HL-60 (cell line): ENCODE results near the gene S1PR5.
A peak's percentile ranks its signal among the peaks of the same experiment; 100 is the strongest.

Experiments
- DNase-seq, 2 experiments: peaks; one replicate each; pipeline ENCODE4 v3.0.0-alpha.2; 2010 to 2020; ENCODE audit warnings: low read depth in 1 of 2, low spot score in 1 of 2
- H3K27ac ChIP-seq: fragments of 250-450 bp; sonication (Bioruptor Pico); replicated peaks from 2 replicates; pipeline ENCODE4 v1.5.1; 2020; ENCODE audit warnings: mild to moderate bottlenecking, moderate library complexity
- H3K27me3 ChIP-seq: fragments of 250-450 bp; sonication (Bioruptor Pico); 2 replicates; pipeline ENCODE4 v1.5.1; 2021; ENCODE audit warnings: mild to moderate bottlenecking, moderate library complexity; ENCODE audit not compliant: insufficient read depth, poor library complexity, severe bottlenecking
- H3K4me3 ChIP-seq: replicated peaks from 2 replicates; pipeline ENCODE4 v1.5.1; 2011; ENCODE audit warnings: mild to moderate bottlenecking, control low read depth, low read length; ENCODE audit not compliant: insufficient read depth
- GABPA ChIP-seq: IDR thresholded peaks from 2 replicates; pipeline ENCODE4 v1.6.1; 2012; ENCODE audit warnings: low read depth
- POLR2AphosphoS5 ChIP-seq: IDR thresholded peaks from 2 replicates; pipeline ENCODE4 v1.6.1; 2012; ENCODE audit warnings: low read depth
- SPI1 ChIP-seq: IDR thresholded peaks from 2 replicates; pipeline ENCODE4 v1.6.1; 2012; ENCODE audit warnings: low read depth, mild to moderate bottlenecking, borderline replicate concordance
- TF ChIP-seq, protein P1 (sequence below): IDR thresholded peaks from one replicate; pipeline ENCODE4 v1.5.1; 2011; ENCODE audit warnings: low read length, control low read depth, inconsistent platforms; ENCODE audit not compliant: insufficient read depth
- TF ChIP-seq, protein P2 (sequence below): IDR thresholded peaks from 2 replicates; pipeline ENCODE4 v1.6.1; 2012; ENCODE audit warnings: low read depth; ENCODE audit not compliant: insufficient replicate concordance

Gene S1PR5

DNA sequence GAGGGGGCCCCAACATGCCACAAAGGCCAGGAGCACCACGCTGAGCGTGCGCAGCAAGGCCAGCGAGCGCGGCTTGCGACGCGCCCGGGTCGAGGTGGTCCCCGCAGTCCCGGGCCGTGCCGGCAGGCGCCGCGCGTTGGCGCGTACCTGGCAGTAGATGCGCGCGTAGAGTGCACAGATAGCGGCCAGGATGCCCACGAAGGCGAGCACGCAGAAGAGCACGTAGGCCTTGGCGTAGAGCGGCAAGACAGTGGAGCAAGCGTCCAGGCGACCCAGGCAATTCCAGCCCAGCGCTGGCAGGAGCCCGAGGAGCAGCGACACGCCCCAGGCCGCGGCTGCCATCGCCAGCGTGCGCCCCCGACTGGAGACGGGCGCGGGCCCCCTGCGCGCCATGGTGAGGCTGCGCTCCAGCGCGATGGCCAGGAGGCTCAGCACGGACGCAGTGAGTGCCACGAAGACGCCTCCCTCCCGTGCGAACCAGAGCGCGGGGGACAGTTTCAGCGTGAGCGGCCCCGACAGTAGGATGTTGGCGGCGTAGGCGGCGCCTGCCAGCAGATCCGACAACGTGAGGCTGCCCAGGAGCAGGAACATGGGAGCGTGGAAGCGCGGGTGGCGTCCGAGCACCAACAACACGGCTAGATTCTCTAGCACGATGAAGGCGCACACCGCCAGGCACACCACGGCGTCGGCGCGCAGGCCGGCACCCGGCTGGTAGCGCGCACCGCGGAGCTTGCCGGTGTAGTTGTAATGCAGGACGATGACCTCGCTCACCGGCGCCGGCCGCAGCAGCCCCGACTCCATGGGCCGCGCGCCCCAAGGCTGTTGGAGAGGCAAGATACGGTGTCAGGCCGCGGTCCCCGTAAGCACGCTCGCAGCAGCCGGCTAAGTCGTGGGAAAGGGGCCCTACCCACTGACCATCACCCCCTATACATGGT is 2.8 kb downstream of the S1PR5 start:
- H3K4me3 ChIP-seq: no peak overlapping the region
- H3K27ac ChIP-seq: no peak overlapping the region
- H3K27me3 ChIP-seq: peaks cover 60% of the 10 kb centered on the region
- DNase-seq: no peak
- TF ChIP-seq GABPA (no peak), SPI1 (no peak), POLR2AphosphoS5 (no peak)
- TF ChIP-seq, protein P1, sequence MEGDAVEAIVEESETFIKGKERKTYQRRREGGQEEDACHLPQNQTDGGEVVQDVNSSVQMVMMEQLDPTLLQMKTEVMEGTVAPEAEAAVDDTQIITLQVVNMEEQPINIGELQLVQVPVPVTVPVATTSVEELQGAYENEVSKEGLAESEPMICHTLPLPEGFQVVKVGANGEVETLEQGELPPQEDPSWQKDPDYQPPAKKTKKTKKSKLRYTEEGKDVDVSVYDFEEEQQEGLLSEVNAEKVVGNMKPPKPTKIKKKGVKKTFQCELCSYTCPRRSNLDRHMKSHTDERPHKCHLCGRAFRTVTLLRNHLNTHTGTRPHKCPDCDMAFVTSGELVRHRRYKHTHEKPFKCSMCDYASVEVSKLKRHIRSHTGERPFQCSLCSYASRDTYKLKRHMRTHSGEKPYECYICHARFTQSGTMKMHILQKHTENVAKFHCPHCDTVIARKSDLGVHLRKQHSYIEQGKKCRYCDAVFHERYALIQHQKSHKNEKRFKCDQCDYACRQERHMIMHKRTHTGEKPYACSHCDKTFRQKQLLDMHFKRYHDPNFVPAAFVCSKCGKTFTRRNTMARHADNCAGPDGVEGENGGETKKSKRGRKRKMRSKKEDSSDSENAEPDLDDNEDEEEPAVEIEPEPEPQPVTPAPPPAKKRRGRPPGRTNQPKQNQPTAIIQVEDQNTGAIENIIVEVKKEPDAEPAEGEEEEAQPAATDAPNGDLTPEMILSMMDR: no peak
- TF ChIP-seq, protein P2, sequence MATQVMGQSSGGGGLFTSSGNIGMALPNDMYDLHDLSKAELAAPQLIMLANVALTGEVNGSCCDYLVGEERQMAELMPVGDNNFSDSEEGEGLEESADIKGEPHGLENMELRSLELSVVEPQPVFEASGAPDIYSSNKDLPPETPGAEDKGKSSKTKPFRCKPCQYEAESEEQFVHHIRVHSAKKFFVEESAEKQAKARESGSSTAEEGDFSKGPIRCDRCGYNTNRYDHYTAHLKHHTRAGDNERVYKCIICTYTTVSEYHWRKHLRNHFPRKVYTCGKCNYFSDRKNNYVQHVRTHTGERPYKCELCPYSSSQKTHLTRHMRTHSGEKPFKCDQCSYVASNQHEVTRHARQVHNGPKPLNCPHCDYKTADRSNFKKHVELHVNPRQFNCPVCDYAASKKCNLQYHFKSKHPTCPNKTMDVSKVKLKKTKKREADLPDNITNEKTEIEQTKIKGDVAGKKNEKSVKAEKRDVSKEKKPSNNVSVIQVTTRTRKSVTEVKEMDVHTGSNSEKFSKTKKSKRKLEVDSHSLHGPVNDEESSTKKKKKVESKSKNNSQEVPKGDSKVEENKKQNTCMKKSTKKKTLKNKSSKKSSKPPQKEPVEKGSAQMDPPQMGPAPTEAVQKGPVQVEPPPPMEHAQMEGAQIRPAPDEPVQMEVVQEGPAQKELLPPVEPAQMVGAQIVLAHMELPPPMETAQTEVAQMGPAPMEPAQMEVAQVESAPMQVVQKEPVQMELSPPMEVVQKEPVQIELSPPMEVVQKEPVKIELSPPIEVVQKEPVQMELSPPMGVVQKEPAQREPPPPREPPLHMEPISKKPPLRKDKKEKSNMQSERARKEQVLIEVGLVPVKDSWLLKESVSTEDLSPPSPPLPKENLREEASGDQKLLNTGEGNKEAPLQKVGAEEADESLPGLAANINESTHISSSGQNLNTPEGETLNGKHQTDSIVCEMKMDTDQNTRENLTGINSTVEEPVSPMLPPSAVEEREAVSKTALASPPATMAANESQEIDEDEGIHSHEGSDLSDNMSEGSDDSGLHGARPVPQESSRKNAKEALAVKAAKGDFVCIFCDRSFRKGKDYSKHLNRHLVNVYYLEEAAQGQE: no peak

DNA sequence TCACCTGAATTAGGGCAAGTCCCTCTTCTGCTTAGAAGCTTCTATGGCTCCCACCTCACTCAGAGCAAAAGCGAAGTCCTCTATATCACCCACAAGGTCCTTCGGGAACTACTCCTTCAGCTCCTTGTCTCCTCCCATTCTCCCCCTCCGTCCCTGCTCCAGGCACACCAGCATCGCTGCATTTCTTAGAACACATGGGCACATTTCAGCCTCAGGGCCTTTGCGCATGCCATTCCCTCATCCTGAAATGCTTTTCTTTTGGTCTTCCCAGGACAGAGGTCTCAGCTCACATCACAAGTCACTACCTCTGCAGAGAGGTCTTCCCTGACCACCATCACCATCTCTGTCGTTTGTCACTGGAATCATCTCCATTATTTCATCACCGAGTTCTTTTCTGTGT is 4.0 kb downstream of the S1PR5 start:
- Histone ChIP-seq H3K27ac (no peak overlapping the region), H3K27me3 (peaks cover 48% of the 10 kb centered on the region), H3K4me3 (no peak overlapping the region)
- DNase-seq: no peak
- TF ChIP-seq, protein P2: no peak
- TF ChIP-seq POLR2AphosphoS5 (no peak), SPI1 (no peak), GABPA (no peak)
- TF ChIP-seq, protein P1: no peak

DNA sequence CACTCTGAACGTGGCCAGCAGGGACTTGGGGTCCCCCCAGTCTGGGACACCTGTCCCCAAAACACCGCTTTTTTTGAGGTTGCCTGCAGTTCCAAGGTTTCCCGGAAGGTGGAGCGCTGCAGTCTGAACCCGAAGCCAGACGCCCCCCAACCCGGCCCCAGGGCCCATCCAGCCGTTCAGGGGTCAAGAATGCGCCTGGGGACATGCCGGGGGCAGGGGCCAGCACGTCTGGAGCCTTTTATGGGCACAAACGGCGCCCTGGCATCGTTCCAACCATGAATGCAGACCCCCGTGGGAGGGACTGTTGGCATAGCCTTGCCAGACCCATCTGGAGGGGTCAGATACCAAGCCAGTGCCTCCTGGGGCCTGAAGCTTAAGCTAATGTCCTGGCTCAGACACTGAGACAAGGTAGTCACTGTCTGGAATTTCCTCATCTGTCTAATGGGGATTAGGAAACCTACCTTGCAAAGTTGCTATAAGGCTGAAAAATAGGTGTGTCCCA is 6.9 kb downstream of the S1PR5 start:
- Histone ChIP-seq H3K4me3 (no peak overlapping the region), H3K27ac (no peak overlapping the region), H3K27me3 (peaks cover 25% of the 10 kb centered on the region)
- no peak for TF ChIP-seq GABPA
- TF ChIP-seq, protein P1: peak; percentile 59
- peak in 1 of 2 experiments; percentile 17 for DNase-seq
